ENCODE data around the gene ADGRG2. TPM values are rescaled to one million over a fixed set of nuclear protein-coding genes. Genes with fewer than 3 reads are reported as not detected.

The ADGRG2 gene
- total and polyA plus RNA-seq, 12 donors = 0.24 to 1.7 (median 0.46) TPM

DNA sequence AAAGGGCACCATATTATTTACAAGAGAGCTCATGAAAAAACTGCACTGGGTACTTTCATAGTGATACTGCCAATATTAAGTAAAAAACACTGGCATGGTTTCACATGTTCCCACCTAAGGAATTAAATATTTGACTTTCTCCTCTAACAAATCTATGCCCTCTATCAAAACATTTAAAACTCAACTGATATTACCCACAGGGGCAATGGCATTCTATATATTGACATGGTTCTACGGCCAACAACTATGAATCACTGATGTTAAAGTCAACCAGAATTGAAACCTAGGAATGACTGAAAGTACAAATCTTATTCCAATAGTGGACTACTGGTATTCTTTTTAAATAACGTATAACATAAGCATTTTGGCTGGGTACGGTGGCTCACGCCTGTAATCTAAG lies 166.6 kb downstream of the ADGRG2 start:
- intact Hi-C loops (cut with DNase I) = no loop called here
- Histone ChIP-seq H3K4me1 (replicated peaks in 1 of 2) (no peaks in the 10 kb centered on the region), H3K36me3 (replicated peaks in 1 of 2) (no peaks in the 10 kb centered on the region), H3K27me3 (no peaks in the 10 kb centered on the region), H3K4me3 (no peak overlapping the region), H3K27ac (no peak overlapping the region), H3K9me3 (replicated peaks in 1 of 3) (no peaks in the 10 kb centered on the region)
- TF ChIP-seq POLR2A (IDR thresholded peaks at IDR 0.05) = no peak
- TF ChIP-seq, protein P1, sequence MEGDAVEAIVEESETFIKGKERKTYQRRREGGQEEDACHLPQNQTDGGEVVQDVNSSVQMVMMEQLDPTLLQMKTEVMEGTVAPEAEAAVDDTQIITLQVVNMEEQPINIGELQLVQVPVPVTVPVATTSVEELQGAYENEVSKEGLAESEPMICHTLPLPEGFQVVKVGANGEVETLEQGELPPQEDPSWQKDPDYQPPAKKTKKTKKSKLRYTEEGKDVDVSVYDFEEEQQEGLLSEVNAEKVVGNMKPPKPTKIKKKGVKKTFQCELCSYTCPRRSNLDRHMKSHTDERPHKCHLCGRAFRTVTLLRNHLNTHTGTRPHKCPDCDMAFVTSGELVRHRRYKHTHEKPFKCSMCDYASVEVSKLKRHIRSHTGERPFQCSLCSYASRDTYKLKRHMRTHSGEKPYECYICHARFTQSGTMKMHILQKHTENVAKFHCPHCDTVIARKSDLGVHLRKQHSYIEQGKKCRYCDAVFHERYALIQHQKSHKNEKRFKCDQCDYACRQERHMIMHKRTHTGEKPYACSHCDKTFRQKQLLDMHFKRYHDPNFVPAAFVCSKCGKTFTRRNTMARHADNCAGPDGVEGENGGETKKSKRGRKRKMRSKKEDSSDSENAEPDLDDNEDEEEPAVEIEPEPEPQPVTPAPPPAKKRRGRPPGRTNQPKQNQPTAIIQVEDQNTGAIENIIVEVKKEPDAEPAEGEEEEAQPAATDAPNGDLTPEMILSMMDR (IDR thresholded peaks at IDR 0.05) = no peak
- no peak for DNase-seq
- WGBS, 4 donors = 81 to 99% (median 93%) methylated on average over 4 of the region's 4 CpGs

DNA sequence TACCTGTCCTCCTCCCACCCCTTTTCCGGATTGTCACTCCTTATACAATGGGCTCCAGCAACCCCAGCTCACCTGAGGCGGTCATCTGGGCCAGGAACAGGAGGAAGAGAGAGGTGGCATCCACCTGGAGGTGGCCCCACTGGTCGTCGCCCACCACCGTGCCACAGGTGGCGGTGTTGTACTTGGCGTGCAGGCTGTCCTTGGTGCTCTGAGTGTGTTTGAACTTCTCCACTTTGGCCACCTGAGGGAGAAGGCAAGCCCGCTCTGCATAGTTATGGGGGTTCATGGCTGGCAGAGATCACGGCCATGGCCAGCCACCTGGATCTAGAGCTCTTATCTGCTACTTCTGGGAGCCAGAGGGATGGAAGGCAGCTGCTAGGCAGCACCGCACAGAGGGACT lies 171.2 kb downstream of the ADGRG2 start:
- Histone ChIP-seq H3K4me3 (no peak overlapping the region), H3K9me3 (replicated peaks in 1 of 3) (no peaks in the 10 kb centered on the region), H3K27me3 (no peaks in the 10 kb centered on the region), H3K27ac (no peak overlapping the region), H3K4me1 (replicated peaks in 1 of 2) (no peaks in the 10 kb centered on the region), H3K36me3 (replicated peaks in 1 of 2) (no peaks in the 10 kb centered on the region)
- intact Hi-C loops (cut with DNase I) = no loop called here
- WGBS, 4 donors = 80 to 96% (median 85%) methylated on average over 3 to 10 of the region's 10 CpGs
- no peak for DNase-seq
- TF ChIP-seq, protein P1 (IDR thresholded peaks at IDR 0.05) = no peak

DNA sequence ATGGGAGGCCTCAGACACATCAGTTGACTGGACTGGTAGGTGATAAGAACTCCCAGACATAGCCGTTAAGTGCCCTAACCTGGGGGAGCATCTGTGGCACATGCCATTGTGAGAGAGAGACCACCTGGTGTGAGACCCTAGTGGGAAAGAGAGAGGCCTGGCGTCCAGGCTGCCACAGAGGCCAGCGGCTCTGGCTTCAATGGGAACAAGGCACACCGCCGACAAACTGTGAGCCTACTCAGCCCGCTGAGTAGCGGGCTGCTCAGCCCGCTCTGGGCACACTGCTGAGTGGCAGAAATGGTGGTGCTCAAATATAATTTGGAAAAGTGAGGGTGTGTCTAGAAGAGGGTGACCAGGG lies 172.3 kb downstream of the ADGRG2 start:
- Histone ChIP-seq H3K4me3 (no peak overlapping the region), H3K9me3 (replicated peaks in 1 of 3) (no peaks in the 10 kb centered on the region), H3K4me1 (replicated peaks in 1 of 2) (no peaks in the 10 kb centered on the region), H3K27me3 (no peaks in the 10 kb centered on the region), H3K36me3 (replicated peaks in 1 of 2) (no peaks in the 10 kb centered on the region), H3K27ac (no peak overlapping the region)
- intact Hi-C loops (cut with DNase I) = no loop called here
- no peak for DNase-seq
- TF ChIP-seq, protein P1 (IDR thresholded peaks at IDR 0.05) = no peak
- WGBS, 4 donors = 84 to 95% (median 89%) methylated on average over 5 to 8 of the region's 8 CpGs

DNA sequence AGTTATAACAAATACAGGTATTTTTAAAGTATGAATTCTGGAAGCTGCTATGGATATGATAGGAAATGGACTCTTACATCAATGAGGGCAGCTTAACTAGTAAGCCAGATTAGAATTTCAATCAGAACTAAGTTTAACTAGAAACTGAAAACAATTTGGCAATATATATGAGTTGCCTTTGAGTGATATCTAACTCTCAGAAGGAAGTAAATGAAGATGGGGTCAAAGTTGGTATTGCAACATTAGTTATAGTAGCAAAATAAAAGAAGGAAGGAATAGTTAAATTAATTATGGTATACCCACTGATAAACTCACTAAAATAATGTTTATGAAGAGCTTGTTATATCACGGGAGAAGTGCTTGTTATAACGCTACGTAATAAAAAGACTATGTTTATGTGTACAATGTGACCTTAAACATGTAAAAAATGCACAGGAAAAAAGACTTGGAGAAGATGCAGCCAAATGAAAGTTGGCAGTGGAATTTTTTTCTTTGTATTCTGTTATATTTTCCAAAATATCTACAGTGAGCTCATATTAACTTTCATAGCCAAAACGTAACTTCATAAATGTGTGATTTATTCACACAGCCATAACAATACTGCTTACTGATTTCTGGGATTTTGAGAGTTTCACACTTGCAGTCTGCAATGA lies 172.9 kb downstream of the ADGRG2 start:
- intact Hi-C loops (cut with DNase I) = no loop called here
- H3K27me3 ChIP-seq = no peaks in the 10 kb centered on the region
- no peak overlapping the region for H3K4me3 ChIP-seq
- no peaks in the 10 kb centered on the region for H3K36me3 ChIP-seq (replicated peaks in 1 of 2)
- WGBS, 4 donors = 74 to 84% (median 79%) methylated on average over 4 of the region's 4 CpGs
- DNase-seq = no peak
- no peaks in the 10 kb centered on the region for H3K9me3 ChIP-seq (replicated peaks in 1 of 3)
- H3K4me1 ChIP-seq (replicated peaks in 1 of 2) = no peaks in the 10 kb centered on the region
- TF ChIP-seq POLR2A (IDR thresholded peaks at IDR 0.05) = no peak
- TF ChIP-seq, protein P1 (IDR thresholded peaks at IDR 0.05) = no peak
- no peak overlapping the region for H3K27ac ChIP-seq

Measured in adrenal gland (tissue), 12 donors.